Measurements from ENCODE around the gene ARSG. TPM values are rescaled to one million over a fixed set of nuclear protein-coding genes. Genes with fewer than 3 reads are reported as not detected.

The ARSG gene
- total and polyA plus RNA-seq, 2 of the 13 experiments (the other 11 are each of a cell fraction or from before 2014, with no cell fraction given) = 3.7 to 15.2 TPM

- TF ChIP-seq, protein P1, sequence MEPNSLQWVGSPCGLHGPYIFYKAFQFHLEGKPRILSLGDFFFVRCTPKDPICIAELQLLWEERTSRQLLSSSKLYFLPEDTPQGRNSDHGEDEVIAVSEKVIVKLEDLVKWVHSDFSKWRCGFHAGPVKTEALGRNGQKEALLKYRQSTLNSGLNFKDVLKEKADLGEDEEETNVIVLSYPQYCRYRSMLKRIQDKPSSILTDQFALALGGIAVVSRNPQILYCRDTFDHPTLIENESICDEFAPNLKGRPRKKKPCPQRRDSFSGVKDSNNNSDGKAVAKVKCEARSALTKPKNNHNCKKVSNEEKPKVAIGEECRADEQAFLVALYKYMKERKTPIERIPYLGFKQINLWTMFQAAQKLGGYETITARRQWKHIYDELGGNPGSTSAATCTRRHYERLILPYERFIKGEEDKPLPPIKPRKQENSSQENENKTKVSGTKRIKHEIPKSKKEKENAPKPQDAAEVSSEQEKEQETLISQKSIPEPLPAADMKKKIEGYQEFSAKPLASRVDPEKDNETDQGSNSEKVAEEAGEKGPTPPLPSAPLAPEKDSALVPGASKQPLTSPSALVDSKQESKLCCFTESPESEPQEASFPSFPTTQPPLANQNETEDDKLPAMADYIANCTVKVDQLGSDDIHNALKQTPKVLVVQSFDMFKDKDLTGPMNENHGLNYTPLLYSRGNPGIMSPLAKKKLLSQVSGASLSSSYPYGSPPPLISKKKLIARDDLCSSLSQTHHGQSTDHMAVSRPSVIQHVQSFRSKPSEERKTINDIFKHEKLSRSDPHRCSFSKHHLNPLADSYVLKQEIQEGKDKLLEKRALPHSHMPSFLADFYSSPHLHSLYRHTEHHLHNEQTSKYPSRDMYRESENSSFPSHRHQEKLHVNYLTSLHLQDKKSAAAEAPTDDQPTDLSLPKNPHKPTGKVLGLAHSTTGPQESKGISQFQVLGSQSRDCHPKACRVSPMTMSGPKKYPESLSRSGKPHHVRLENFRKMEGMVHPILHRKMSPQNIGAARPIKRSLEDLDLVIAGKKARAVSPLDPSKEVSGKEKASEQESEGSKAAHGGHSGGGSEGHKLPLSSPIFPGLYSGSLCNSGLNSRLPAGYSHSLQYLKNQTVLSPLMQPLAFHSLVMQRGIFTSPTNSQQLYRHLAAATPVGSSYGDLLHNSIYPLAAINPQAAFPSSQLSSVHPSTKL (CRISPR knock-in tag; IDR thresholded peaks at IDR 0.05) = peak; percentile 40
- TF ChIP-seq ZNF207 (IDR thresholded peaks at IDR 0.05; ENCODE audit: borderline replicate concordance) (no peak), ARID2 (CRISPR knock-in tag; IDR thresholded peaks at IDR 0.05; ENCODE audit: borderline replicate concordance) (peak; percentile 97; the same call in 1 of the 2 replicates), ZSCAN9 (CRISPR knock-in tag; IDR thresholded peaks at IDR 0.05; ENCODE audit: borderline replicate concordance) (peak; percentile 92), KLF15 (CRISPR knock-in tag; IDR thresholded peaks at IDR 0.05; ENCODE audit: borderline replicate concordance) (peak; percentile 92), FOXA1 (IDR thresholded peaks at IDR 0.05) (no peak), FOXA1 (CRISPR knock-in tag; IDR thresholded peaks at IDR 0.05) (peak; percentile 18; the same call in 1 of the 2 replicates), HHEX (CRISPR knock-in tag; IDR thresholded peaks at IDR 0.05) (no peak), SRSF4 (IDR thresholded peaks at IDR 0.05; ENCODE audit: low read depth, low read length, poor library complexity, severe bottlenecking) (no peak), ZEB1 (IDR thresholded peaks at IDR 0.05; ENCODE audit: insufficient replicate concordance, low read depth) (no peak), SKI (IDR thresholded peaks at IDR 0.05; ENCODE audit: partially characterized antibody) (peak; percentile 40), GZF1 (CRISPR knock-in tag; IDR thresholded peaks at IDR 0.05) (peak; percentile 55; the same call in 1 of the 2 replicates), SOX13 (IDR thresholded peaks at IDR 0.05) (no peak), SOX13 (CRISPR knock-in tag; conservative IDR thresholded peaks at IDR 0.05 in 1 of 2, IDR thresholded peaks at IDR 0.05 in 1 of 2) (peak in 1 of 2 experiments; percentile 64; a peak in 1 of 4 replicates), MAZ (IDR thresholded peaks at IDR 0.05; ENCODE audit: borderline replicate concordance, low read depth, low read length) (peak; percentile 62), MAZ (CRISPR knock-in tag; IDR thresholded peaks at IDR 0.05; ENCODE audit: low read depth) (peak; percentile 92), ZNF451 (CRISPR knock-in tag; IDR thresholded peaks at IDR 0.05) (peak; percentile 69; the same call in 1 of the 2 replicates), RFXAP (CRISPR knock-in tag; IDR thresholded peaks at IDR 0.05; ENCODE audit: borderline replicate concordance) (0 out of 2 replicates have a peak, but pooled peaks have one; percentile 13), SMAD1 (CRISPR knock-in tag; IDR thresholded peaks at IDR 0.05; ENCODE audit: borderline replicate concordance, low read depth) (peak; percentile 98), CBX2 (IDR thresholded peaks at IDR 0.05; ENCODE audit: low read depth, low read length) (no peak), CBX2 (CRISPR knock-in tag; IDR thresholded peaks at IDR 0.05; ENCODE audit: low read depth) (no peak), ZSCAN25 (CRISPR knock-in tag; IDR thresholded peaks at IDR 0.05) (peak; percentile 84), AHR (CRISPR knock-in tag; IDR thresholded peaks at IDR 0.05) (peak; percentile 95), ATF1 (CRISPR knock-in tag; IDR thresholded peaks at IDR 0.05) (no peak), ZNF574 (CRISPR knock-in tag; IDR thresholded peaks at IDR 0.05) (peak; percentile 82), SAP130 (CRISPR knock-in tag; IDR thresholded peaks at IDR 0.05; ENCODE audit: low read depth) (peak; percentile 96)
These were observed 43.7 kb upstream of the ARSG start, which contains the start of gene AMZ2 (continued) for GRCh38 chr17:68247445-68248198.
